PC-9 (cell line): ENCODE data around the gene SLC39A1.

Experiments
- CTCF ChIP-seq: fragments of 200-600 bp; sonication (generic); conservative IDR thresholded peaks from 2 replicates; pipeline ENCODE4 v1.6.1; 2017; ENCODE audit warnings: mixed run types, antibody characterized with exemption, mild to moderate bottlenecking, moderate library complexity
- EZH2 ChIP-seq: fragments of 200-600 bp; sonication (generic); IDR thresholded peaks from 2 replicates; pipeline ENCODE4 v1.8.0; 2017; ENCODE audit warnings: antibody characterized with exemption, low read depth

- TF ChIP-seq CTCF (no peak), EZH2 (no peak)
These were observed 21.0 kb upstream of the SLC39A1 start for GRCh38 chr1:153984123-153984894.
